Epithelial cell of esophagus (primary cell): Measurements from ENCODE around the gene DFFB.

Experiments
- DNase-seq: peaks from one replicate; pipeline ENCODE4 v3.0.0; 2010; ENCODE audit warnings: low read depth
- H3K4me3 ChIP-seq: 2 replicates; pipeline ENCODE4 v1.5.1; 2011; ENCODE audit warnings: mild to moderate bottlenecking, low read length, control low read depth
- TF ChIP-seq, protein P1 (sequence below): IDR thresholded peaks from 2 replicates; pipeline ENCODE4 v1.5.1; 2011; ENCODE audit warnings: low read depth, mild to moderate bottlenecking, low read length, control low read depth, inconsistent platforms; ENCODE audit not compliant: insufficient read depth; ENCODE audit errors: missing control alignments

DFFB gene

DNA sequence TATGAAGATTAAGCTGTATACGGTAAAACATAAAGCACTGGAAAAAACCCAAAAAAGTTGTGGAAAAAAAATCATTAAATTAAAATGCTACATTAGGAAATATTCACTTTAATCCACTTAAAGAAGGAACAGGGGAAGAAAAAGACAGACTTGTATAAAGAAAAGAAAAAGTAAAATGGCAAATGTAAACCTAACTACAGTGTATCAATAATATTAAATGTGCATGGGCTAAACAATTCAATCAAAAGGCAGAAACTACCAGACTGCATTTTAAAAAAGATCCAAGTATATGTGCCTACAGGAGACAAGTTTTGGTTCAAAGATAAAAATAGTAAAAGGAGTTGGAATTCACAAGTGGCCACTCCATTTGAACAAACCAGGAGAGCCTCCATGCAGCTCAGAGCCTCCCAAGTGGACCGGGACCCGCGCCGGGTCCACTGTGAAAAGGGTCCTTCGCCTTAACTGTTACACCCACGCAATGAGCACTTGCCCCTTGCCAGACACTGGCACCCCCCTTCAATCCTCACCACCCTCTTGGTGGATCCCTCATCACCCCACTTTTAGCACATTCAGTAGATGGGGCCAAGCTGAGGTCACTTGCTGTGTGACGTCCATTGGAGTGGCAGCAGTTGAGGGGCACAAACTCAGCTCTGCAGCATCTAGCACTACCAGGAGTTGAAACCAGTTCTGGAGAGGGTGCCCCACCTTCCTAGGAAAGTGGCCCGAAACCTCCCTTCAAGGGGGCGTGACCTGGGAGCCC lies 41.9 kb downstream of the DFFB start:
- TF ChIP-seq, protein P1, sequence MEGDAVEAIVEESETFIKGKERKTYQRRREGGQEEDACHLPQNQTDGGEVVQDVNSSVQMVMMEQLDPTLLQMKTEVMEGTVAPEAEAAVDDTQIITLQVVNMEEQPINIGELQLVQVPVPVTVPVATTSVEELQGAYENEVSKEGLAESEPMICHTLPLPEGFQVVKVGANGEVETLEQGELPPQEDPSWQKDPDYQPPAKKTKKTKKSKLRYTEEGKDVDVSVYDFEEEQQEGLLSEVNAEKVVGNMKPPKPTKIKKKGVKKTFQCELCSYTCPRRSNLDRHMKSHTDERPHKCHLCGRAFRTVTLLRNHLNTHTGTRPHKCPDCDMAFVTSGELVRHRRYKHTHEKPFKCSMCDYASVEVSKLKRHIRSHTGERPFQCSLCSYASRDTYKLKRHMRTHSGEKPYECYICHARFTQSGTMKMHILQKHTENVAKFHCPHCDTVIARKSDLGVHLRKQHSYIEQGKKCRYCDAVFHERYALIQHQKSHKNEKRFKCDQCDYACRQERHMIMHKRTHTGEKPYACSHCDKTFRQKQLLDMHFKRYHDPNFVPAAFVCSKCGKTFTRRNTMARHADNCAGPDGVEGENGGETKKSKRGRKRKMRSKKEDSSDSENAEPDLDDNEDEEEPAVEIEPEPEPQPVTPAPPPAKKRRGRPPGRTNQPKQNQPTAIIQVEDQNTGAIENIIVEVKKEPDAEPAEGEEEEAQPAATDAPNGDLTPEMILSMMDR, result no peak
- peak overlapping the region; percentile 82 for H3K4me3 ChIP-seq
- DNase-seq, result peak; percentile 10

GRCh38 chr1:3899754-3900149 lies 42.5 kb downstream of the DFFB start:
- H3K4me3 ChIP-seq, result peak overlapping the region; percentile 82
- TF ChIP-seq, protein P1, result peak; percentile 12
- DNase-seq, result no peak

DNA sequence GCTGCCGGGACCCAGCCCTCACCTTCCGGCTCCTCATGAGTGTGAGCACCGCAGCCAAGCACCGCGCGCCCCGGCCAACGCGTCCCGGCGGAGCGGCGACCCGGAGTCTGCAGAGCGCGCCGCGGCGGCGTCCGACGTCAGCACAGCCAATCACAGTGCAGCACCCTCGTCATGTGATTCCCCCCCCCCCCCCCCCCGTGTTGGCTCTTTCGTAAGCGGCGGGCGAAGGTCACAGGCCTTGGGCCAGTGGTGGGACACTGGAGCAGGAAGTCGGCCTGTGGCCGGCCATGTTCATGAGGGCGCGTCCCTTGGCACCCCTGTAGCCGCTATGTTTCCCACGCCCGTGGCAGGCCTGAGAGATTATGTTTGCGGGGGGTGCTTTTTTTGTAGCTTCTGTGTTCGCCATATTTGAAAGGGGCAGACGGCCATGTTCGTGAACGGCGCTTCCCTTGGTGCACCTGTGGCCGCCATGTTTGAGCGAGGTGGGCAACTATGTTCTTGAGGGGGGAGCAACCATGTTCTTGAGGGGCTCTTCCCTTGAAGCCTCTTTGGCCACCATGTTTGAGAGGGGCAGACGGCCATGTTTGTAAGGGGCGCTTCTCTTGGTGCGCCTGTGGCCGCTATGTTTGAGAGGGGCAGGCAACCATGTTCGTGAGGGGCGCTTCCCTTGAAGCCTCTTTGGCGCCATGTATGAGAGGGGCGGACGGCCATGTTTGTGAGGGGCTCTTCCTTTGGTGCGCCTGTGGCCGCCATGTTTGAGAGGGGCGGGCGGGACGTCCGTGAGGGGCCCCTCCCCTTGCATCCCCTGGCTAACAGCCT lies 43.1 kb downstream of the DFFB start, which contains the start of gene C1orf174:
TSS of gene C1orf174 (minus strand) at position 123 of the 819 bp plus-strand sequence. CDS start at position 37, 86 bp downstream.
- peak; percentile 97 for DNase-seq
- TF ChIP-seq, protein P1, result no peak
- peak within 1 kb of the TSS; percentile 82 for H3K4me3 ChIP-seq

DNA sequence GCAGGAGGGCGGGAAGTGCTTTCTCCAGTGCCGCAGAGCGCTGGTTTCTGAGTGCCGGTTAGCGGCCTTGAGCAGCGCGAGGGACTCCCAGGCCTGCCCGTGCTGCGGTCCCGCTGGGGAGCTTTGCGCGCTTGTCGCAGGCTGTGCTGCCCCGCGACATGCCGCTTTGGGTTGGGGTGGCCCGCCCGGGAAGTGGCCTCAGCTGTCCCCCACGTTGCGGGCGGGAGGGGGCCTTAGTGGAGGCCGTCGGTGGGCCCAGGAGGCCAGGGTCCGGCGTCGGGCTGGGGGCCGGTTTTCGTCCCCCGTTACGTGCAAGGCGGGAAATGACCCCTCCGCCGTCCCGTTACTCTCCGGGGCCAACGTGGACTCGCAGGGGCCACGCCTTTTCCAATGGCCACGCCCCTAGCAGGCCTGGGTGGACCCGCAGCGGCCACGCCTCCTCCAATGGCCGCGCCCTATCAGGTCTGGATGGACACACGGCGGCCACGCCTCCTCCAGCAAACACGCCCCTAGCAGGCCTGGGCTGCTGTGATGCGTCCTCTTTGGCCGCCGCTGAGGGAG lies 43.8 kb downstream of the DFFB start:
- TF ChIP-seq, protein P1, result no peak
- peak overlapping the region; percentile 82 for H3K4me3 ChIP-seq
- DNase-seq, result peak; percentile 98

DNA sequence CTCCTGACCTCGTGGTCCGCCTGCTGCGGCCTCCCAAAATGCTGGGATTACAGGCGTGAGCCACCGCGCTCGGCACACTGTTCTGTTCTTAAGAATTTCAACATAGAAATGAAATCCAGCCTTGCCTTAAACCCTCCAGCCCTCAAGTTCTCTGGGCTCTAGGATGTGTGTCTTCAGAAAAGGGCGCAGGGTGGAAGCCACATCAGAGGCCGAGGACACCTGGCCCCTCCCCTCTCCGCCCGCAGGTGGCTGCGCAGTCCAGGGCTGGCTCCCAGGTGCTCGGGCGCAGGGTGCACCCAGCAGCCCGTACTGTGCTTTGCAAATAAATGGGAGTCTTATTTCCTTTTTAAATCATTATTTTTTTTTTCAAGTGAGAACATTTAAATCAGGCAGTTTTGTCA lies 44.8 kb downstream of the DFFB start:
- no peak for DNase-seq
- H3K4me3 ChIP-seq, result no peak overlapping the region
- TF ChIP-seq, protein P1, result no peak

DNA sequence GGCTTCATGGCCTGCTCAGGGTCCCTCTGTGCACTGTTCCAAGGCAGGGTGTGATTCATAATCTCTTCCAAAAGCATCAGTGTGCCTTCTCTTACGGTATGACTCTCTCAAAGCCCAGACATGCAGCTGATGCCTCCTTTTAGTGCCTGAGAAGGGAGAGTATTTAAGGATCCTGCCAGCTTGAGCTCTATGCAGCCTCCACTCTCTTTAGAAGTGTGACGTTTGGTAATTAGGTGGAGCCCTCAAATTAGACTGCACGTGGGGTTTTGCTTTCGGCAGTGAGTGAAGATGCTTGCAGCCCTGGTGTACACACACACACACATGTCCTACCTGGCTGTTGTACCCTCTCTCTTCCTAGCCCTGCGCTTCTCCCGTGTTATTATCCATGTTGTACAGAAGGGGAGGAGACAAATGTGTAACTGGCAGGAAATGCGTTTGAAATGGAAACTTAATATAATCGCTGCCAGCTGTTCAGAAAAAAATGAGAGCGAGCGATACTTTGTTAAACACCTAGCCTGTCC lies 45.4 kb downstream of the DFFB start:
- TF ChIP-seq, protein P1, result no peak
- DNase-seq, result no peak
- no peak overlapping the region for H3K4me3 ChIP-seq
